Uterus (tissue), 4 donors: Measurements from ENCODE around the gene APOL1. TPM values are rescaled to one million over a fixed set of nuclear protein-coding genes. Genes with fewer than 3 reads are reported as not detected.
"Not testable (repeated sequence)": the region's sequence is repeated elsewhere in the genome, so short reads cannot be mapped to it uniquely, and the experiment has no call there.

Experiments
- DNase-seq, 2 donors: peaks; one replicate each; pipeline ENCODE4 v3.0.0-alpha.2; 2019 to 2020
- H3K27ac ChIP-seq, 2 donors: fragments of 200-600 bp; sonication (generic); 1 replicate in 1 of 2; 2 replicates in 1 of 2; pipeline ENCODE4 v1.5.1; 2016 to 2018
- H3K27me3 ChIP-seq, 2 donors: fragments of 200-600 bp; sonication (generic); one replicate each; pipeline ENCODE4 v1.5.1; 2018 to 2019; ENCODE audit warnings: control low read depth in 1 of 2
- H3K36me3 ChIP-seq, 2 donors: fragments of 200-600 bp; sonication (generic); one replicate each; pipeline ENCODE4 v1.5.1; 2019; ENCODE audit warnings: control low read depth in 1 of 2
- H3K4me1 ChIP-seq, 2 donors: fragments of 200-600 bp; sonication (generic); one replicate each; pipeline ENCODE4 v1.5.1; 2018 to 2019; ENCODE audit warnings: control low read depth in 1 of 2
- H3K4me3 ChIP-seq, 2 donors: fragments of 200-600 bp; sonication (generic); 1 replicate in 1 of 2; 2 replicates in 1 of 2; pipeline ENCODE4 v1.5.1; 2018 to 2019; ENCODE audit warnings: mild to moderate bottlenecking in 1 of 2
- H3K9me3 ChIP-seq, 2 donors: fragments of 200-600 bp; sonication (generic); one replicate each; pipeline ENCODE4 v1.5.1; 2019; ENCODE audit warnings: control low read depth in 1 of 2
- POLR2A ChIP-seq, 2 donors: fragments of 450-650 bp; IDR thresholded peaks; one replicate each; pipeline ENCODE4 v1.6.1; 2016; ENCODE audit warnings: antibody characterized with exemption in 2 of 2, mild to moderate bottlenecking in 1 of 2, moderate library complexity in 1 of 2
- intact Hi-C: fragments of 100-400 bp; cut with DNase I; formaldehyde crosslinking; loops from one replicate; pipeline ENCODE4 v1.15.1; 2023; ENCODE audit warnings: low total_unique reads
- total RNA-seq, 4 donors: library from RNA; depleted of rRNA in 3 of 4; stranded (reverse); fragments of >200 nt in 3 of 4; gene quantifications; one replicate each; pipeline versions ENCODE4 v1.1.0 to v1.2.4, GENCODE V29; 2014 to 2023
- TF ChIP-seq, protein P1 (sequence below), 4 experiments: fragments of 200-600 bp in 2 of 4; fragments of 450-650 bp in 2 of 4; sonication (generic) in 2 of 4; IDR thresholded peaks; one replicate each; pipeline ENCODE4 v1.5.1; 2016 to 2019; ENCODE audit warnings: antibody characterized with exemption in 4 of 4, mild to moderate bottlenecking in 2 of 4, moderate library complexity in 1 of 4
- donor health status: DM: yes; HTN: yes; CAD: no.

APOL1 gene
- total RNA-seq, 4 donors from 2014 or later, result 9.8 to 89.7 (median 19.9) TPM

DNA sequence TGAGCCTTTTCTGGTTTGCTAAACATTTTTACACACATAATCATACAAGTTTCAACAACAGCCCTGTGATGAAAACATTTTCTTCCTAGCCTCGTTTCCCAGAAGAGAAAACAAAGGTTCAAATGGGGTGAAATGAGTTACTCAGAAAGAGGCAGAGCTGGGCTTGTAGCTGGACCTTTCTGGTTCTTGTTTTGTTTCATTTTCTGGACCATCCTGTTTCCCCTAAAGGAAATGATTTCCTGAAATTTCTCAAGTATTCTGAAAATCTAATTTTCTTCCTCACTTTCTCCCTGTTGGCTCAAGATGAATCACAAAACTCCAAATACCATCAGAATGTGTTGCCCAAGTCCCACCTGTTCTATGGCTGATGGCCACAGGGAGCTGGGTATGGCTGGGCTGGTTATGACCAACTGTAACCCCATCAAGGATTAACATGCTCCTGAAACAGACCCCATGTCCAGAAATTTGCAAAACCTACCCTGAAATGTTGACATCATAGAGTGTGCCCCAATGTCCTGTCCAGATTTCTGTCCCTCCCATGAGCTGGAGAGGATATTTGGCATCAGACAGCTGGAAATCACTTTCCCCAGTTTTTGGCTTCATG lies 44.7 kb upstream of the APOL1 start:
- Histone ChIP-seq H3K9me3 (no peaks in the 10 kb centered on the region), H3K36me3 (no peaks in the 10 kb centered on the region), H3K27me3 (no peaks in the 10 kb centered on the region), H3K4me3 (no peak overlapping the region), H3K4me1 (no peaks in the 10 kb centered on the region), H3K27ac (no peak overlapping the region)
- DNase-seq, result no peak
- intact Hi-C loops, result no loop called here
- TF ChIP-seq, protein P1, sequence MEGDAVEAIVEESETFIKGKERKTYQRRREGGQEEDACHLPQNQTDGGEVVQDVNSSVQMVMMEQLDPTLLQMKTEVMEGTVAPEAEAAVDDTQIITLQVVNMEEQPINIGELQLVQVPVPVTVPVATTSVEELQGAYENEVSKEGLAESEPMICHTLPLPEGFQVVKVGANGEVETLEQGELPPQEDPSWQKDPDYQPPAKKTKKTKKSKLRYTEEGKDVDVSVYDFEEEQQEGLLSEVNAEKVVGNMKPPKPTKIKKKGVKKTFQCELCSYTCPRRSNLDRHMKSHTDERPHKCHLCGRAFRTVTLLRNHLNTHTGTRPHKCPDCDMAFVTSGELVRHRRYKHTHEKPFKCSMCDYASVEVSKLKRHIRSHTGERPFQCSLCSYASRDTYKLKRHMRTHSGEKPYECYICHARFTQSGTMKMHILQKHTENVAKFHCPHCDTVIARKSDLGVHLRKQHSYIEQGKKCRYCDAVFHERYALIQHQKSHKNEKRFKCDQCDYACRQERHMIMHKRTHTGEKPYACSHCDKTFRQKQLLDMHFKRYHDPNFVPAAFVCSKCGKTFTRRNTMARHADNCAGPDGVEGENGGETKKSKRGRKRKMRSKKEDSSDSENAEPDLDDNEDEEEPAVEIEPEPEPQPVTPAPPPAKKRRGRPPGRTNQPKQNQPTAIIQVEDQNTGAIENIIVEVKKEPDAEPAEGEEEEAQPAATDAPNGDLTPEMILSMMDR (IDR thresholded peaks at IDR 0.05), result no peak
- no peak for TF ChIP-seq POLR2A (IDR thresholded peaks at IDR 0.05)

DNA sequence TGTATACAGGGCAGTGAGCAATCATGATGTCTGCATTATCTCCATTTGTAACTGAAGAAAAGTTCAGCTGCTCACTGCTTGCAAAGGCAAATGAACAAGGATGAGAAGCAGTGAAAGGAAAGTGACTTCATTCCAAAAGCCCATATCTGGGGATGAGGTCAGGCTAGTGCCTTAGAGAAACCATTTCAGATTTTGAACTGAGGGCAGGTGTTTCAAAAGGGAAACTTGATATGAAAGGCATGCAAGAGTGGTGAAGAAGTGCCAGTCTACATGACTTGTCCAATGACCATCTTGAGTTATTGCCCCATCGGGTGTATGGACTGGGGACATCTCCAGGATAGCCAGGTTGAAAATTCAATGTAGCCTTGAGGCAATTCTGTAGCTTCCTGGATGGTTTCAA lies 44.0 kb upstream of the APOL1 start:
- TF ChIP-seq, protein P1 (IDR thresholded peaks at IDR 0.05), result no peak
- H3K4me1 ChIP-seq, result no peaks in the 10 kb centered on the region
- no peak overlapping the region for H3K27ac ChIP-seq
- H3K27me3 ChIP-seq, result no peaks in the 10 kb centered on the region
- DNase-seq, result no peak
- no peak overlapping the region for H3K4me3 ChIP-seq
- no peaks in the 10 kb centered on the region for H3K9me3 ChIP-seq
- no peaks in the 10 kb centered on the region for H3K36me3 ChIP-seq
- intact Hi-C loops, result no loop called here

DNA sequence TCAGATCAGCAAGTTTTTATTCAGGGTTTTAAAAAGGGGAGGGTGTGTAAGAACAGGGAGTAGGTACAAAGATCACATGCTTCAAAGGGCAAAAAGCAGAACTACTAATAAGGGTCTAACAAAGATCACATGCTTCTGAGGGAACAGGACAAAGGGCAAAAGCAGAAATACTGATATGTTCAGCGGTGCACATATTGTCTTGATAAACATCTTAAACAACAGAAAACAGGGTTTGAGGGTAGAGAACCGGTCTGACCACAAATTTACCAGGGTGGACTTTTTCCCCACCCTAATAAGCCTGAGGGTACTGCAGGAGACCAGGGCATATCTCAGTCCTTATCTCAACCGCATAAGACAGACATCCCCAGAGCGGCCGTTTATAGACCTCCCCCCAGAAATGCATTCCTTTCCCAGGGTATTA lies 43.4 kb upstream of the APOL1 start:
- intact Hi-C loops, H3K9me3 ChIP-seq, H3K27me3 ChIP-seq, H3K4me1 ChIP-seq, H3K36me3 ChIP-seq, H3K4me3 ChIP-seq, DNase-seq, H3K27ac ChIP-seq: not testable (repeated sequence)

DNA sequence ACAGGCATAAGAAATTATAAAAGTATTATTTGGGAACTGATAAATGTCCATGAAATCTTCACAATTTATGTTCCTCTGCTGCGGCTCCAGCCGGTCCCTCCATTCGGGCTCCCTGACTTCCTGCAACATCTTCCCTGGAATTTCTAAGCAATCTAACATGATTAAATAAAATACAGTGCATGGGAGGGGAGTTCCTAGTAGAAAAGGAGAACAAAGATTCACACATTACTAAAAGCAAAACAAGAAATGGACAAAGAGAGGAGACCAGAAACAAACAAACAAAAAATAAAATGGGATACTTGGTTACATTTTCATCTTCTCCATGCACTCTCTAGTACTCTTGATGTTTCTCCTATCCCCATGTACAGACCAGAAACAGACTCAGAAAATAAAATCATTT lies 42.7 kb upstream of the APOL1 start:
- TF ChIP-seq, protein P1 (IDR thresholded peaks at IDR 0.05), result no peak
- no peak for TF ChIP-seq POLR2A (IDR thresholded peaks at IDR 0.05)
- Histone ChIP-seq H3K27me3 (no peaks in the 10 kb centered on the region), H3K36me3 (no peaks in the 10 kb centered on the region), H3K9me3 (no peaks in the 10 kb centered on the region), H3K27ac (no peak overlapping the region), H3K4me1 (no peaks in the 10 kb centered on the region), H3K4me3 (no peak overlapping the region)
- DNase-seq, result no peak
- intact Hi-C loops, result no loop called here

DNA sequence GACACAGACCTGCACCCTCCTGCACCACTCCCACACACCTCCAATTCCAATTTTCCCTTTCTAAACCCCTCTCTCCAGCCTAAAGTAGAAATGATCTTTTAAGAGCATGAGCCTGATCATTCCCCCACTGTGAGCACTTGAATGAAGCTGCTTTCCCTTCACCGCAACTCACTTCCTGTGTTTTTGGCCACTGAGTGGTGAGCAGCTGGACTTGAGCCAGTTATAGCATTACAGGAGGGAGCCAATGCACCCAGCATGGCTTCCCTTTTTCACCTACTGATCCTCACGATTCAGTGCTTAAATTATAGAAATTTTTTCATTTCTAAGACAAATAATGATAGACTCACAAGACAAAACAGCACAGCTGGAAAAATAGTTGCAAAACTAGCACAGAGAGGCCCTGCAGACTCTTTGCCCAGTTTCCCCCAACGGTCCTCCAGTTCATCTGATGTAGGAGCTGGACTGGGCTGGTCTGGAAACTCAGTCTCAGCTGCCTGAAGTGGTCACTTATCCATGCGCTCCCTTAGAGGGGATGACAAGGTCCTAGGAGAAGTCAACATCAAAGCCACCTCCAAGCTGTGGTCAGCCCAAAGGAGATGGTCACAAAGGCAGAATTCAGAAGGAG lies 41.6 kb upstream of the APOL1 start:
- no peak overlapping the region for H3K27ac ChIP-seq
- H3K36me3 ChIP-seq, result no peaks in the 10 kb centered on the region
- no peaks in the 10 kb centered on the region for H3K9me3 ChIP-seq
- intact Hi-C loops, result no loop called here
- no peak for DNase-seq
- H3K4me3 ChIP-seq, result no peak overlapping the region
- TF ChIP-seq POLR2A (IDR thresholded peaks at IDR 0.05), result no peak
- TF ChIP-seq, protein P1 (IDR thresholded peaks at IDR 0.05), result no peak
- H3K4me1 ChIP-seq, result no peaks in the 10 kb centered on the region
- H3K27me3 ChIP-seq, result no peaks in the 10 kb centered on the region
